Neural progenitor cell (in vitro differentiated cells): Measurements from ENCODE around the gene TIMP2. TPM values are rescaled to one million over a fixed set of nuclear protein-coding genes. Genes with fewer than 3 reads are reported as not detected.
A peak's percentile ranks its signal among the peaks of the same experiment; 100 is the strongest.

Experiments used
- DNase-seq: peaks from one replicate; pipeline ENCODE4 v3.0.0-alpha.2; 2016; ENCODE audit warnings: low spot score
- H2AFZ ChIP-seq: fragments of 200-600 bp; sonication (generic); replicated peaks from 2 replicates; pipeline ENCODE4 v1.6.1; 2016; ENCODE audit warnings: antibody characterized with exemption
- H3F3A ChIP-seq: fragments of 200-600 bp; sonication (generic); 2 replicates; pipeline ENCODE4 v1.6.1; 2016; ENCODE audit warnings: antibody characterized with exemption, low read depth
- H3K27ac ChIP-seq: fragments of 200-600 bp; sonication (generic); 2 replicates; pipeline ENCODE4 v1.5.1; 2016; ENCODE audit warnings: mild to moderate bottlenecking
- H3K27me3 ChIP-seq: fragments of 200-600 bp; sonication (generic); 2 replicates; pipeline ENCODE4 v1.6.1; 2016; ENCODE audit warnings: mild to moderate bottlenecking, moderate library complexity
- H3K36me3 ChIP-seq: fragments of 200-600 bp; sonication (generic); 2 replicates; pipeline ENCODE4 v1.5.1; 2016
- H3K4me1 ChIP-seq: fragments of 200-600 bp; sonication (generic); 2 replicates; pipeline ENCODE4 v1.6.1; 2016; ENCODE audit warnings: mixed run types
- H3K4me2 ChIP-seq: fragments of 200-600 bp; sonication (generic); 2 replicates; pipeline ENCODE4 v1.6.1; 2016
- H3K4me3 ChIP-seq: fragments of 200-600 bp; sonication (generic); 2 replicates; pipeline ENCODE4 v1.5.1; 2016
- H3K79me2 ChIP-seq: fragments of 200-600 bp; sonication (generic); 2 replicates; pipeline ENCODE4 v1.6.1; 2016; ENCODE audit warnings: low read depth
- H3K9ac ChIP-seq: fragments of 200-600 bp; sonication (generic); 2 replicates; pipeline ENCODE4 v1.6.1; 2016
- H3K9me3 ChIP-seq: fragments of 200-600 bp; sonication (generic); 2 replicates; pipeline ENCODE4 v1.5.1; 2016; ENCODE audit warnings: low read depth
- H4K20me1 ChIP-seq: fragments of 200-600 bp; sonication (generic); 2 replicates; pipeline ENCODE4 v1.6.1; 2016; ENCODE audit warnings: low read depth
- H3K27ac Mint-ChIP-seq: 3 replicates; pipeline ENCODE4 v1.8.0; 2021; ENCODE audit warnings: mixed read lengths
- H3K27me3 Mint-ChIP-seq: 2 replicates; pipeline ENCODE4 v1.8.0; 2022; ENCODE audit warnings: low read depth, mild to moderate bottlenecking, inconsistent platforms, moderate library complexity, mixed read lengths; ENCODE audit not compliant: insufficient read depth
- H3K36me3 Mint-ChIP-seq: 3 replicates; pipeline ENCODE4 v1.8.0; 2021; ENCODE audit warnings: mixed read lengths
- H3K4me1 Mint-ChIP-seq: 3 replicates; pipeline ENCODE4 v1.8.0; 2021; ENCODE audit warnings: mixed read lengths
- H3K4me3 Mint-ChIP-seq: 3 replicates; pipeline ENCODE4 v1.8.0; 2021; ENCODE audit warnings: mild to moderate bottlenecking, moderate library complexity, mixed read lengths
- H3K9me3 Mint-ChIP-seq: 3 replicates; pipeline ENCODE4 v1.8.0; 2020; ENCODE audit warnings: mixed read lengths
- EZH2 ChIP-seq: fragments of 200-600 bp; sonication (generic); IDR thresholded peaks from 2 replicates; pipeline ENCODE4 v1.6.1; 2017; ENCODE audit warnings: antibody characterized with exemption, mild to moderate bottlenecking, moderate library complexity
- EZH2phosphoT487 ChIP-seq: fragments of 200-600 bp; sonication (generic); IDR thresholded peaks from 2 replicates; pipeline ENCODE4 v1.6.1; 2017; ENCODE audit warnings: antibody characterized with exemption
- total RNA-seq: library from RNA; depleted of rRNA; stranded (reverse); fragments of >200 nt; gene quantifications from 2 replicates; pipeline ENCODE4 v1.2.3, GENCODE V29; 2015; ENCODE audit warnings: low replicate concordance
- TF ChIP-seq, protein P1 (sequence below): fragments of 200-600 bp; sonication (generic); IDR thresholded peaks from 2 replicates; pipeline ENCODE4 v1.5.1; 2017; ENCODE audit warnings: antibody characterized with exemption, mild to moderate bottlenecking

Gene TIMP2
- total RNA-seq, 1 donor from 2014 or later = 19.8 TPM

DNA sequence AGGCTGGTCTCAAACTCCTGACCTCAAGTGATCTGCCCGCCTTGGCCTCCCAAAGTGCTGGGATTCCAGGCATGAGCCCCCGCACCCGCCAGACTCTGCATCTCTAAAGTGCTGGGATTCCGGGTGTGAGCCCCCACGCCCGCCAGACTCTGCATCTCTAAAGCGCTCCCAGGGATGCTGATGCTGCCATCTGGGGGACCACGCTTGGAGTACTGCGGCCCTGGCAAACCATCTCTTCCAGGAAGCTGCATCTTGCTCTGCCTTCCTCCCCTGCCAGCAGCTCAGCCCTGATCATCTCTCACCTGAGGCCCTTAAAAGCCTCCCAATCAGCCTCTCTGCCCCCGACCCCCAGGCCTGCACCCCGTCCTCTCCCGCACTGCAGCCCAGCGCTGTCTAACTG, 26.2 kb downstream of the TIMP2 start:
- no peak overlapping the region for H3K4me3 Mint-ChIP-seq
- H3K9me3 Mint-ChIP-seq = no peaks in the 10 kb centered on the region
- Histone ChIP-seq H3K4me3 (no peak overlapping the region), H3K27ac (no peak overlapping the region), H3K27me3 (no peaks in the 10 kb centered on the region), H3K9ac (no peak overlapping the region), H2AFZ (no peak overlapping the region), H3K4me2 (peak overlapping the region; percentile 14), H3K79me2 (peaks cover 19% of the 10 kb centered on the region), H3K36me3 (no peaks in the 10 kb centered on the region), H3K4me1 (peaks cover 18% of the 10 kb centered on the region), H4K20me1 (peaks cover 85% of the 10 kb centered on the region), H3F3A (peaks cover 7% of the 10 kb centered on the region), H3K9me3 (no peaks in the 10 kb centered on the region)
- H3K27me3 Mint-ChIP-seq = peaks cover 2% of the 10 kb centered on the region
- DNase-seq = no peak
- no peak for TF ChIP-seq EZH2
- TF ChIP-seq, protein P1, sequence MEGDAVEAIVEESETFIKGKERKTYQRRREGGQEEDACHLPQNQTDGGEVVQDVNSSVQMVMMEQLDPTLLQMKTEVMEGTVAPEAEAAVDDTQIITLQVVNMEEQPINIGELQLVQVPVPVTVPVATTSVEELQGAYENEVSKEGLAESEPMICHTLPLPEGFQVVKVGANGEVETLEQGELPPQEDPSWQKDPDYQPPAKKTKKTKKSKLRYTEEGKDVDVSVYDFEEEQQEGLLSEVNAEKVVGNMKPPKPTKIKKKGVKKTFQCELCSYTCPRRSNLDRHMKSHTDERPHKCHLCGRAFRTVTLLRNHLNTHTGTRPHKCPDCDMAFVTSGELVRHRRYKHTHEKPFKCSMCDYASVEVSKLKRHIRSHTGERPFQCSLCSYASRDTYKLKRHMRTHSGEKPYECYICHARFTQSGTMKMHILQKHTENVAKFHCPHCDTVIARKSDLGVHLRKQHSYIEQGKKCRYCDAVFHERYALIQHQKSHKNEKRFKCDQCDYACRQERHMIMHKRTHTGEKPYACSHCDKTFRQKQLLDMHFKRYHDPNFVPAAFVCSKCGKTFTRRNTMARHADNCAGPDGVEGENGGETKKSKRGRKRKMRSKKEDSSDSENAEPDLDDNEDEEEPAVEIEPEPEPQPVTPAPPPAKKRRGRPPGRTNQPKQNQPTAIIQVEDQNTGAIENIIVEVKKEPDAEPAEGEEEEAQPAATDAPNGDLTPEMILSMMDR = no peak
- TF ChIP-seq EZH2phosphoT487 = no peak
- peaks cover 59% of the 10 kb centered on the region for H3K4me1 Mint-ChIP-seq
- H3K27ac Mint-ChIP-seq = peak overlapping the region; percentile 29
- H3K36me3 Mint-ChIP-seq = peaks cover 9% of the 10 kb centered on the region

DNA sequence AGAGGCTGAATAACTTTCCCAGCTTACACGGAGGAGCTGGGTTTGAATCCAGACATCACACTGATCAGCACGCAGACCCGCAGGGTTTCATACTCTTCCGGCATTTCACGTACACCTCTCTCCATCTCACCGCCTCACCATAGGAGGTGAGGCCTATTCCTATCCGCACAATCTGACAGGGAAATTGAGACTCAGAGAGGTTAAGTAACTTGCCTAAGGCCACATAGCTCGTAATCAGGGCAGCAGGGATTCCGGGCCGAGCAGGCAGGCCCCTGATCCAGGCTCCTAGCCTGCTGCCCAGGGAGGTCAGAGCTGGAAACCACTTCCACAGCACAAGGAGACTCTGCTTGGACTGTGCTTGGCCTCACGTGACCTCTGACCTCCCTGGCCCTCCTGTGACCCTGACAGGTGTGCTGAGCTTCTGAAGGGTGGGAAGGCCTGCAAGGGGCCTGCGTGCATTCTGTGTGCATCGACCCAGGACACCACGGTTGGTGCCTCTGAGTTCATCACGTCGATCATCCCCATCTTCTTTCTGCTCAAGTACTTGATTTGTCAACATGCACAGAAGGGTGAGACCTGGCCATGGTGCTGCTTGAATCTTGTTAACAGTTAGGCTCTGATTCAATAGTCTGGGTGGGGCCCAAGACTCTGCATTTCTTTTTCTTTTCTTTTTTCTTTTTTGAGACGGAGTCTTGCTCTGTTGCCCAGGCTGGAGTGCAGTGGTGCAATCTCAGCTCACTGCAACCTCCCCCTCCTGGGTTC, 26.9 kb downstream of the TIMP2 start:
- Histone ChIP-seq H3K4me1 (peaks cover 18% of the 10 kb centered on the region), H4K20me1 (peaks cover 84% of the 10 kb centered on the region), H3K27ac (no peak overlapping the region), H3K9me3 (no peaks in the 10 kb centered on the region), H3K79me2 (peaks cover 19% of the 10 kb centered on the region), H3K9ac (no peak overlapping the region), H3K4me3 (no peak overlapping the region), H3K27me3 (no peaks in the 10 kb centered on the region), H2AFZ (no peak overlapping the region), H3K36me3 (no peaks in the 10 kb centered on the region), H3F3A (peaks cover 7% of the 10 kb centered on the region), H3K4me2 (no peak overlapping the region)
- H3K27ac Mint-ChIP-seq = no peak overlapping the region
- H3K9me3 Mint-ChIP-seq = no peaks in the 10 kb centered on the region
- no peak for DNase-seq
- H3K27me3 Mint-ChIP-seq = peaks cover 2% of the 10 kb centered on the region
- no peak overlapping the region for H3K4me3 Mint-ChIP-seq
- peaks cover 6% of the 10 kb centered on the region for H3K36me3 Mint-ChIP-seq
- TF ChIP-seq EZH2 (no peak), EZH2phosphoT487 (no peak)
- TF ChIP-seq, protein P1 = no peak
- peaks cover 59% of the 10 kb centered on the region for H3K4me1 Mint-ChIP-seq

DNA sequence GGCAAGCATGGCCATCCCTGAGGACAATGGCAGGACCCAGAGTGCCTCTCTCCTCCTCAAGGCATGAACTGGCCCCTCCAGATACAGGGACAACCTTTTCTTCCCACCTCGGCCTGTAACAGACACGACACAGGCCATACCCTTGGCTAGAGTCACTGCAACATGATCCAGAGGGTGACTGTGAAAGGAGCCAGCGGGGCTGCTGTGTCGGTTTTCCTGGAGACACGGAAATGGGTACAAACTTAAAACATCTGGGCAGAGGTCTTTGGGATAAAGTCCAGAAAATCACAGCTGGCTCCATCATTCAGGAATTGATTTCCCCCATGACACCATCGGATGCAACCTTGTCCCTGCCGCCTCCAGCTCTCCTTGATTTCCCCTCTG, 27.5 kb downstream of the TIMP2 start:
- H2AFZ ChIP-seq = no peak overlapping the region
- Mint-ChIP-seq H3K4me3 (no peak overlapping the region), H3K9me3 (no peaks in the 10 kb centered on the region), H3K36me3 (peaks cover 6% of the 10 kb centered on the region), H3K27me3 (peaks cover 2% of the 10 kb centered on the region), H3K27ac (no peak overlapping the region), H3K4me1 (peaks cover 59% of the 10 kb centered on the region)
- DNase-seq = no peak
- H3K27me3 ChIP-seq = no peaks in the 10 kb centered on the region
- H3K9me3 ChIP-seq = no peaks in the 10 kb centered on the region
- H3K79me2 ChIP-seq = peaks cover 19% of the 10 kb centered on the region
- H3K4me3 ChIP-seq = no peak overlapping the region
- no peak overlapping the region for H3K9ac ChIP-seq
- H4K20me1 ChIP-seq = peaks cover 81% of the 10 kb centered on the region
- H3K4me1 ChIP-seq = peaks cover 12% of the 10 kb centered on the region
- H3K27ac ChIP-seq = no peak overlapping the region
- no peak overlapping the region for H3K4me2 ChIP-seq
- TF ChIP-seq EZH2phosphoT487 (no peak), EZH2 (no peak)
- TF ChIP-seq, protein P1 = no peak
- no peaks in the 10 kb centered on the region for H3K36me3 ChIP-seq
- peaks cover 7% of the 10 kb centered on the region for H3F3A ChIP-seq
